GM20000 (cell line): ENCODE measurements around the gene TTC9C.
"Not testable (repeated sequence)": the region's sequence is repeated elsewhere in the genome, so short reads cannot be mapped to it uniquely, and the experiment has no call there.

Experiments
- DNase-seq: peaks from one replicate; pipeline ENCODE4 v3.0.0; 2012; ENCODE audit warnings: low spot score
- TF ChIP-seq, protein P1 (sequence below): IDR thresholded peaks from 2 replicates; pipeline ENCODE4 v1.5.1; 2012; ENCODE audit warnings: mild to moderate bottlenecking, control low read depth; ENCODE audit errors: extremely low read depth, missing control alignments

The TTC9C gene

DNA sequence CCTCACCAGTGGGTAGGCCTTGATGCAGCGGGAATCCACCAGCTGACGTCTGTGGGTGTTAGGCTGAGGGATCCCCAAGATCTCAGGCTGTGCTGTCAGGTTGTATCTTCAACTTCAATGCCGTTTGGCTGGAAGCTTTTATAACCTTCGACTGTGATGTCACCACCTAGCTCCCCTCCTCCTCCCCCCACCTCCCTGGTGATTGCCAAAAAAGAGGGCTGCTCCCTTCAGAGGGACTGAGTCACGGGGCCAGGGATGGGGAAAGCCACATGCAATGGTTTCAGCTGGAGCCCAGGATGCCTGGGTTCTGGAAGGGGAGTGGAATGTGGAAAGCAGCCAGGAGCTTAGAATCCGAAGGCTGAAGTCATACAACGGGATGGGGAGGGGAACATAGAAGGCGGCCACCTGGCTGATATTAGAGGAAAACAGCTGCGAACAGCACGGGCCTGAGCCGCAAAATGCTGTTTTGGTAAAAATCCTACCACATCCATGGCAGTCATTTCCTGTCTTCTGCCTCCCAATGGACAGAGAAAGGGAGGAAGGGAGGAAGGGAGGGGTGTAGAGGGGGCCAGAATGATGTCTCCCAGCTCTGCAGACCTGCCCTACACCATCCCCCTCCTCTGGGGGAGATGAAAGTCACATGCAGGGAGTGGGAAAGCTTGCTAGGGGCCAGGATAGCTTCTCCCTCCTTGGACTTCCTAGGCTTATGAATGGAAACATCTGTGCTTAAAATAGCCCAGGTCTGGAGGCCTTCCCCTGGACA is 38.7 kb upstream of the TTC9C start, which contains the start of gene LRRN4CL:
Gene LRRN4CL (minus strand): TSS at position 110 of the 763 bp plus-strand sequence. CDS start 1,022 bp downstream, outside the sequence.
- TF ChIP-seq, protein P1, sequence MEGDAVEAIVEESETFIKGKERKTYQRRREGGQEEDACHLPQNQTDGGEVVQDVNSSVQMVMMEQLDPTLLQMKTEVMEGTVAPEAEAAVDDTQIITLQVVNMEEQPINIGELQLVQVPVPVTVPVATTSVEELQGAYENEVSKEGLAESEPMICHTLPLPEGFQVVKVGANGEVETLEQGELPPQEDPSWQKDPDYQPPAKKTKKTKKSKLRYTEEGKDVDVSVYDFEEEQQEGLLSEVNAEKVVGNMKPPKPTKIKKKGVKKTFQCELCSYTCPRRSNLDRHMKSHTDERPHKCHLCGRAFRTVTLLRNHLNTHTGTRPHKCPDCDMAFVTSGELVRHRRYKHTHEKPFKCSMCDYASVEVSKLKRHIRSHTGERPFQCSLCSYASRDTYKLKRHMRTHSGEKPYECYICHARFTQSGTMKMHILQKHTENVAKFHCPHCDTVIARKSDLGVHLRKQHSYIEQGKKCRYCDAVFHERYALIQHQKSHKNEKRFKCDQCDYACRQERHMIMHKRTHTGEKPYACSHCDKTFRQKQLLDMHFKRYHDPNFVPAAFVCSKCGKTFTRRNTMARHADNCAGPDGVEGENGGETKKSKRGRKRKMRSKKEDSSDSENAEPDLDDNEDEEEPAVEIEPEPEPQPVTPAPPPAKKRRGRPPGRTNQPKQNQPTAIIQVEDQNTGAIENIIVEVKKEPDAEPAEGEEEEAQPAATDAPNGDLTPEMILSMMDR: no peak
- DNase-seq: peak; percentile 18

DNA sequence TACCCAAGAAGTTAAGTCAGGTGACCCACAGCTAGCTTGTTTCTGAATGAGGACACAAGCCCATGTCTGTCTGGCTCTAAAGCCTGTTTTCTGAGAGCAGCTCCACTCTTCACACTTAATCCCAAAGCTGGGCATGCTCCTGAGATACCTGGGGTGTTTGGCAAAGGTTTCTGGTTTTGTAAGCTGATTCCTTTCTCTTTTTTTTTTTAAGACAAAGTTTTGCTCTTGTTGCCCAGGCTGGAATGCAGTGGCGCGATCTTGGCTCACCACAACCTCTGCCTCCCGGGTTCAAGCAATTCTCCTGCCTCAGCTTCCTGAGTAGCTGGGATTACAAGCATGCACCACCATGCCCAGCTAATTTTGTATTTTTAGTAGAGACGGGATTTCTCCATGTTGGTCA is 34.7 kb upstream of the TTC9C start:
- DNase-seq: not testable (repeated sequence)

GRCh38 chr11:62694455-62695167 is 33.7 kb upstream of the TTC9C start:
- TF ChIP-seq, protein P1: peak; percentile 75
- DNase-seq: peak; percentile 85

DNA sequence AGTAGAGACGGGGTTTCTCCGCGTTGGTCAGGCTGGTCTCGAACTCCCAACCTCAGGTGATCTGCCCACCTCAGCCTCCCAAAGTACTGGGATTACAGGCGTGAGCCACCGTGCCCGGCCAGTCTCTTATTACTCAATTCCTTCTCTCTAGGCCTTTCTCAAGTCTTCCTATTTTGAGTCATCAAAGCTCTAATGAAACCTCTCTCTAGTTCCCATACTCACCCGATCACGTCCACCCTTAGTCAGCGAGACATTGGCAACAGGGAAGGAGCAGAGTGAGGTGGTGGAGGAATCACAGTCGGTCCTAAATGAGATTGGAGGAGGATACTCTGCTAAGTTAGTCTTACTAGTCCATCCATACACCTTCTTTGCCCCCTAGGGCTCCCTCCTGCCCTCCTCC is 26.0 kb upstream of the TTC9C start:
- TF ChIP-seq, protein P1: no peak
- peak; percentile 13 for DNase-seq

DNA sequence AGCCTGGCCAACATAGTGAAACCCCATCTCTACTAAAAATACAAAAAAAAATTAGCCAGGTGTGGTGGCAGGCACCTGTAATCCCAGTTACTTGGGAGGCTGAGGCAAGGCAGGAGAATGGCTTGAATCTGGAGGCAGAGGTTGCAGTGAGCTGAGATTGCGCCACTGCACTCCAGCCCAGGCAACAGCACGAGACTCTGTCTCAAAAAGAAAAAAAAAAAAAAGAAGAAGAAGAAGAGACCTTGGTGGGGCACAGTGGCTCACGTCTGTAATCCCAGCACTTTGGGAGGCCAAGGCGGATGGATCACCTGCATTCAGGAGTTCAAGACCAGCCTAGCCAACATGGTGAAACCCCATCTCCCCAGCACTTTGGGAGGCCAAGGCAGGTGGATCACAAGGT is 24.4 kb upstream of the TTC9C start:
- DNase-seq: not testable (repeated sequence)

GRCh38 chr11:62705413-62705812 is 22.9 kb upstream of the TTC9C start:
- TF ChIP-seq, protein P1: no peak
- DNase-seq: no peak

DNA sequence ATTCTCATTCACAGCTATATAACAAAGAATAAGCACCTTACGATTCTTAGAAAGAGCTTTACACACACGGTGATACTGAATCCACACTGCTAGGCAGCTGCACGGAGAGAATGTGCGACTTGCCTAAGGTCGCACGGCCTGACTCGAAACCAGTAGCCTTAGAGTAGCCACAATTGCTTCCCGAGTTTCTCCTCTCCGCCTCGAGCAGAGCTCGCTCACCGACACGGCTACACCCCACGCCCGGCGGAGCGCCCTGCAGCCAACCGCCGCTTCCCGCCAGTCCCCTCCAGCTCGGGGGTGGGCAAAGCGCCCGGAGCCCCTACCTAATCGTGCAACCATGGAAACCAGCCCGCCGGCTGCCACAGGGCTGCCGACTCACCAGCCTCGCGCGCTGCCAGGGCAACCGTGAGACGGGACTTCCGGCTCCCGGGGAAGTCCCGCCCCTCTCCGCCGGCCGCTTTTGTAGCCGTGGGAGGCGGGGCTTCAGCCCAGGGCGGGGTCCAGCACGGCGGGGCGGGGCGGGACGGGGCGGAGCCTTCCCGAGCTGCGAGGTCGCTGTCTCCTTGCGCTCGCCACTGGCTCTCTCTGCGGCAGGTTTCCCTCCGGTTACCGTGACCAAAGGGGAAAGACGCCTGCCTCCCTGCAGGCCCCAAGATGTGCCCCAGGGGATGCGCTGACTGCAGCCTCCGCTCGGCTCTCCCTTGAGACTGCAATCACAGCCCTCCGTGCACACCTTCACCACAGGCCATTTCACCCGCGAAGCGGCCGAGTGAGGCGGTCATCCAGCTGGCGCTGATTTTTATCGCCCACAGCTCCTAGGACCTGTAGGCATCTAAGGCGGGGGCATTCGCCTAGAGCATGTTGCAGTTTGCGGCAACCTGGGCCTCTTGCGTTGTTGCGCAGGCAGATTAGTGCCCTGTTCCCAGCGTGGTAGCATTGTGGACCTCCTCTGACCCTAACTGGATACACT is 22.1 kb upstream of the TTC9C start:
- TF ChIP-seq, protein P1: no peak
- DNase-seq: peak; percentile 95

GRCh38 chr11:62706850-62707247 is 21.4 kb upstream of the TTC9C start:
- TF ChIP-seq, protein P1: no peak
- no peak for DNase-seq
